GM12878 (cell line): ENCODE results near the gene PKN2. TPM values are rescaled to one million over a fixed set of nuclear protein-coding genes. Genes with fewer than 3 reads are reported as not detected.

ENCODE experiments used
- ATAC-seq: fragments of 200-7000 bp; cut with Tn5 transposase; 3 replicates; pipeline ENCODE4 v1.9.1; 2020; ENCODE audit warnings: mild to moderate bottlenecking, moderate library complexity
- BruUV-seq: library from RNA; stranded (reverse); fragments of 400-500 nt; replicated peaks from 2 replicates; lab custom pipeline; 2021; lab: Mats Ljungman, UMichigan
- CTCF ChIA-PET: fragments of 300-600 bp; sonication (Branson Sonifier 250); formaldehyde crosslinking; extraction: SDS; loops from one replicate; lab custom pipeline; 2021; ENCODE audit warnings: inconsistent platforms; lab: Yijun Ruan, JAX
- POLR2A ChIA-PET: fragments of 350-600 bp; formaldehyde crosslinking; extraction: SDS; loops from one replicate; lab custom pipeline; 2021; ENCODE audit warnings: inconsistent platforms; lab: Charles Lee
- RAD21 ChIA-PET: fragments of 300-600 bp; sonication (Branson Sonifier 250); formaldehyde crosslinking; loops from one replicate; lab custom pipeline; 2023; ENCODE audit warnings: antibody characterized with exemption; ENCODE audit not compliant: unreplicated experiment; lab: Charles Lee
- SMC1A ChIA-PET: fragments of 300-600 bp; sonication (Branson Sonifier 250); formaldehyde crosslinking; loops from one replicate; lab custom pipeline; 2023; ENCODE audit not compliant: unreplicated experiment, uncharacterized antibody; lab: Charles Lee
- DNase-seq: peaks from one replicate; pipeline ENCODE4 v3.0.0-alpha.2; 2011; ENCODE audit warnings: low read depth, low spot score
- FAIRE-seq: peaks from 3 replicates; lab custom pipeline; 2011; peaks lifted over from hg19 to GRCh38; lab: Jason Lieb, UNC
- H2AFZ ChIP-seq: 2 replicates; pipeline ENCODE4 v1.6.0; 2011; ENCODE audit warnings: low read depth, low read length, control low read depth; ENCODE audit not compliant: control insufficient read depth
- H3K27ac ChIP-seq: 2 replicates; pipeline ENCODE4 v1.5.1; 2011; ENCODE audit warnings: control low read depth; ENCODE audit not compliant: control insufficient read depth, insufficient read depth
- H3K27me3 ChIP-seq, 2 experiments: replicated peaks in 1 of 2; 2 replicates each; pipeline versions ENCODE4 v1.6.0 to v1.6.1; 2011; ENCODE audit warnings: low read length in 1 of 2; ENCODE audit not compliant: control insufficient read depth in 2 of 2, insufficient read depth in 2 of 2
- H3K36me3 ChIP-seq, 2 experiments: 2 replicates each; pipeline ENCODE4 v1.5.1; 2011; ENCODE audit warnings: low read length in 1 of 2; ENCODE audit not compliant: control insufficient read depth in 2 of 2, insufficient read depth in 2 of 2
- H3K4me1 ChIP-seq: 2 replicates; pipeline ENCODE4 v1.6.1; 2011; ENCODE audit warnings: mild to moderate bottlenecking, low read length, moderate library complexity, mixed read lengths; ENCODE audit not compliant: control insufficient read depth, insufficient read depth
- H3K4me2 ChIP-seq: 2 replicates; pipeline ENCODE4 v1.6.0; 2011; ENCODE audit warnings: control low read depth; ENCODE audit not compliant: control insufficient read depth, insufficient read depth
- H3K4me3 ChIP-seq: fragments of 200-600 bp; sonication (generic); 2 replicates; pipeline ENCODE4 v1.5.1; 2016
- H3K79me2 ChIP-seq: 2 replicates; pipeline ENCODE4 v1.6.0; 2011; ENCODE audit warnings: low read length; ENCODE audit not compliant: control insufficient read depth, insufficient read depth
- H3K9ac ChIP-seq: 2 replicates; pipeline ENCODE4 v1.8.0; 2011; ENCODE audit warnings: low read length, control low read depth, mixed read lengths; ENCODE audit not compliant: control insufficient read depth, insufficient read depth
- H3K9me3 ChIP-seq: replicated peaks from 3 replicates; pipeline ENCODE4 v1.5.1; 2011; ENCODE audit warnings: mild to moderate bottlenecking, low read length; ENCODE audit not compliant: control insufficient read depth, insufficient read depth
- H4K20me1 ChIP-seq: 2 replicates; pipeline ENCODE4 v1.6.0; 2011; ENCODE audit not compliant: control insufficient read depth, insufficient read depth
- ASH2L ChIP-seq: fragments of 300-600, 200-600 bp; sonication (generic); IDR thresholded peaks from 2 replicates; pipeline ENCODE4 v1.6.1; 2017; ENCODE audit warnings: low read depth, mild to moderate bottlenecking, borderline replicate concordance
- BACH1 ChIP-seq: fragments of 450-650 bp; IDR thresholded peaks from 2 replicates; pipeline ENCODE4 v1.6.1; 2017; ENCODE audit warnings: mild to moderate bottlenecking, borderline replicate concordance
- CBFB ChIP-seq: IDR thresholded peaks from 2 replicates; pipeline ENCODE4 v1.6.1; 2016; ENCODE audit warnings: antibody characterized with exemption, low read depth
- HCFC1 ChIP-seq: fragments of 150-350 bp; IDR thresholded peaks from 2 replicates; pipeline ENCODE4 v1.6.1; 2014; ENCODE audit warnings: low read length
- IKZF1 ChIP-seq: fragments of 450-650 bp; conservative IDR thresholded peaks from 2 replicates; pipeline ENCODE4 v1.6.1; 2017; ENCODE audit warnings: antibody characterized with exemption, mild to moderate bottlenecking
- KLF5 ChIP-seq: fragments of 450-650 bp; IDR thresholded peaks from 2 replicates; pipeline ENCODE4 v1.6.1; 2014; ENCODE audit warnings: mild to moderate bottlenecking; ENCODE audit not compliant: partially characterized antibody
- MEF2B ChIP-seq: fragments of 450-650 bp; IDR thresholded peaks from 2 replicates; pipeline ENCODE4 v1.6.1; 2018; ENCODE audit warnings: mild to moderate bottlenecking, moderate library complexity; ENCODE audit not compliant: partially characterized antibody, poor library complexity, severe bottlenecking
- MLLT1 ChIP-seq: fragments of 450-650 bp; IDR thresholded peaks from 2 replicates; pipeline ENCODE4 v1.6.1; 2016; ENCODE audit warnings: mild to moderate bottlenecking
- PAX8 ChIP-seq: fragments of 450-650 bp; IDR thresholded peaks from 2 replicates; pipeline ENCODE4 v1.6.1; 2017; ENCODE audit warnings: mild to moderate bottlenecking, moderate library complexity
- SIN3A ChIP-seq: IDR thresholded peaks from 2 replicates; pipeline ENCODE4 v1.6.1; 2012; ENCODE audit warnings: low read depth, low read length, improper control_type of control experiment
- SMC3 ChIP-seq: IDR thresholded peaks from 2 replicates; pipeline ENCODE4 v1.6.1; 2011; ENCODE audit warnings: low read length, improper control_type of control experiment, borderline replicate concordance
- SP1 ChIP-seq: IDR thresholded peaks from one replicate; pipeline ENCODE4 v1.6.1; 2011; ENCODE audit warnings: low read depth, low read length
- STAT1 ChIP-seq: fragments of 450-650 bp; conservative IDR thresholded peaks from 2 replicates; pipeline ENCODE4 v1.6.1; 2014; ENCODE audit warnings: antibody characterized with exemption, mild to moderate bottlenecking
- TARDBP ChIP-seq: IDR thresholded peaks from 2 replicates; pipeline ENCODE4 v1.6.1; 2016; ENCODE audit warnings: borderline replicate concordance
- TCF12 ChIP-seq: IDR thresholded peaks from 2 replicates; pipeline ENCODE4 v1.6.1; 2011; ENCODE audit warnings: low read depth, mild to moderate bottlenecking, low read length
- WRNIP1 ChIP-seq: IDR thresholded peaks from 2 replicates; pipeline ENCODE4 v1.6.1; 2011; ENCODE audit warnings: low read depth, low read length, improper control_type of control experiment, borderline replicate concordance
- WGBS: methylation state at CpG from one replicate; pipeline ENCODE4 v1.1.6; 2016; ENCODE audit warnings: low lambda C conversion rate; ENCODE audit not compliant: insufficient replicate concordance, insufficient coverage; ENCODE audit errors: missing lambda C conversion rate; 5-methylcytosine and 5-hydroxymethylcytosine counted together
- in situ Hi-C: fragments of 300-500 bp; cut with MboI; formaldehyde crosslinking; loops from 9 replicates; pipeline ENCODE4 v1.14.3; 2018; ENCODE audit warnings: mixed read lengths
- intact Hi-C: fragments of 100-400 bp; cut with micrococcal nuclease; formaldehyde crosslinking; loops from one replicate; pipeline ENCODE4 v1.14.2; 2022; ENCODE audit not compliant: unreplicated experiment
- polyA plus RNA-seq, 11 experiments: library from polyadenylated mRNA; depleted of rRNA in 4 of 11; unstranded in 6 of 11; stranded (reverse) in 5 of 11; fragments of >200 nt; fragmentation: Nextera tagmentation in 4 of 11; fragmentation: Illumina TruSeq in 1 of 11; extraction: Ambion mirVana in 4 of 11; extraction: Trizol in 1 of 11; gene quantifications; 1 replicate in 1 of 11; 2 replicates in 10 of 11; pipeline versions ENCODE4 v1.2.1 to v1.2.3, GENCODE V29; 2011 to 2016; ENCODE audit warnings: inconsistent platforms in 2 of 11, missing spikeins in 2 of 11, low read depth in 1 of 11
- total RNA-seq, 4 experiments: library from RNA; depleted of rRNA in 3 of 4; stranded (reverse); fragments of >200 nt in 3 of 4; fragmentation: Illumina TruSeq in 1 of 4; extraction: Trizol in 1 of 4; gene quantifications; 2 replicates each; pipeline versions ENCODE4 v1.2.1 to v1.2.3, GENCODE V29; 2013 to 2021
- TF ChIP-seq, protein P1 (sequence below): IDR thresholded peaks from 2 replicates; pipeline ENCODE4 v1.6.1; 2011; ENCODE audit warnings: low read depth, low read length, improper control_type of control experiment, borderline replicate concordance
- TF ChIP-seq, protein P2 (sequence below): IDR thresholded peaks from 2 replicates; pipeline ENCODE4 v1.6.1; 2011; ENCODE audit warnings: low read depth, mild to moderate bottlenecking, low read length, moderate library complexity, borderline replicate concordance; ENCODE audit errors: extremely low read depth

Gene PKN2
- total and polyA plus RNA-seq, 10 of the 15 experiments (the other 5 are each of a cell fraction or from before 2014, with no cell fraction given) = 2.6 to 18.3 (median 12.9) TPM

DNA sequence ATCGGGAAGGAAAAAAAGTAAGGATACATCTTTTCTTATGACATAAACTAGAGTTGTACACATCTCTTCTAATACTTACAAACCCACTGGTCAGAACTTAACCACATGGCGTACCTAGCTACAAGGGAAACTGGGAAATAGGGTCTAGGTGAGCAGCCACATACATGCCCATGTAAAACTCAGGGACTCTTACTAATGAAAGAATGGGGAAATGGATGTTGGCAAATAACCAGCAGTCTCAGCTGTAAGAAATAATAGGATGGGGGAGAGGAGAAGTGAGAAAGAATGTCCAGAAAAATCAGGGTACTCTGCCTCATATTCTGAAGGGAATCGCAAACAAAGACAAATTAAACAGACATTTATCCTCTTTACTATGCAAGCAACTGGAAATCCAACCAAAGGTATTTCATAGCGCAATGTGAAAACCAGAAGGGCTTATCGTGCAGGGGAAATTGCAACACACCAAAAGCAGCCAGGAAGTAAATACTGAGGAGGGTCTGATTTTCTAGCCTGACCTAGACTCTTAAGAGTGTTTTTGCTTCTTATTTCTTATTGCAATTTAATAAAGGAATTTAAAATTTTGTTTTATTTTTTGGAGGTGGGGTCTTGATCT, 189.8 kb downstream of the PKN2 start:
- in situ Hi-C loops = loop anchor here (25.0 kb wide), 1 partner anchor 687 kb away; no protein-coding TSS in a partner anchor
- no TSS peak for BruUV-seq
- FAIRE-seq = no peak

More for the DNA sequence above, 189.8 kb downstream of the PKN2 start:
- 80% methylated on average over 5 of the region's 5 CpGs for WGBS
- no peaks in the 10 kb centered on the region; the same call in 1 of the 2 replicates for H3K4me1 ChIP-seq
- TF ChIP-seq, protein P1, sequence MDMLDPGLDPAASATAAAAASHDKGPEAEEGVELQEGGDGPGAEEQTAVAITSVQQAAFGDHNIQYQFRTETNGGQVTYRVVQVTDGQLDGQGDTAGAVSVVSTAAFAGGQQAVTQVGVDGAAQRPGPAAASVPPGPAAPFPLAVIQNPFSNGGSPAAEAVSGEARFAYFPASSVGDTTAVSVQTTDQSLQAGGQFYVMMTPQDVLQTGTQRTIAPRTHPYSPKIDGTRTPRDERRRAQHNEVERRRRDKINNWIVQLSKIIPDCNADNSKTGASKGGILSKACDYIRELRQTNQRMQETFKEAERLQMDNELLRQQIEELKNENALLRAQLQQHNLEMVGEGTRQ = no peak
- TF ChIP-seq TARDBP = no peak
- no peak for TF ChIP-seq PAX8
- no peak for TF ChIP-seq MLLT1
- no peak for TF ChIP-seq SP1
- TF ChIP-seq KLF5 = no peak
- TF ChIP-seq BACH1 = no peak
- no peak for TF ChIP-seq MEF2B
- no peak for TF ChIP-seq SMC3
- TF ChIP-seq SIN3A = no peak
- TF ChIP-seq TCF12 = no peak
- no peak for TF ChIP-seq CBFB
- TF ChIP-seq WRNIP1 = no peak
- no peak for TF ChIP-seq IKZF1
- no peak for TF ChIP-seq STAT1
- no peak for TF ChIP-seq HCFC1
- no peak for TF ChIP-seq ASH2L
- TF ChIP-seq, protein P2, sequence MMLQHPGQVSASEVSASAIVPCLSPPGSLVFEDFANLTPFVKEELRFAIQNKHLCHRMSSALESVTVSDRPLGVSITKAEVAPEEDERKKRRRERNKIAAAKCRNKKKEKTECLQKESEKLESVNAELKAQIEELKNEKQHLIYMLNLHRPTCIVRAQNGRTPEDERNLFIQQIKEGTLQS = no peak
- no peak overlapping the region for H2AFZ ChIP-seq
- peaks cover 0 to 11% of the 10 kb centered on the region in 2 experiments; a peak in 2 of 4 replicates for H3K36me3 ChIP-seq
- intact Hi-C loops = no loop called here
- H3K4me3 ChIP-seq = no peak overlapping the region
- ATAC-seq (no peak), DNase-seq (no peak)
- SMC1A ChIA-PET = interaction anchor here (0.6 to 8.5 kb wide), 4 partner anchors 83 to 227 kb away, joined by 3 to 132 read pairs (median 3); no protein-coding TSS in a partner anchor
- no peak overlapping the region for H3K9ac ChIP-seq
- H3K4me2 ChIP-seq = no peak overlapping the region
- RAD21 ChIA-PET = interaction anchor here (6.1 kb wide), 1 partner anchor 217 kb away, joined by 80 read pairs; no protein-coding TSS in a partner anchor
- no peaks in the 10 kb centered on the region for H4K20me1 ChIP-seq
- POLR2A ChIA-PET = interaction anchor here (0.6 to 1.1 kb wide), 3 partner anchors 9 to 89 kb away, joined by 3 to 7 read pairs (median 4); no protein-coding TSS in a partner anchor
- H3K27ac ChIP-seq = no peak overlapping the region
- H3K79me2 ChIP-seq = peaks cover 17% of the 10 kb centered on the region
- H3K27me3 ChIP-seq = no peaks in the 10 kb centered on the region
- CTCF ChIA-PET = interaction anchor here (0.6 to 9.4 kb wide), 3 partner anchors 9 to 220 kb away, joined by 3 to 293 read pairs (median 4); no protein-coding TSS in a partner anchor
- no peaks in the 10 kb centered on the region; the same call in 2 of the 3 replicates for H3K9me3 ChIP-seq
